Naive thymus-derived CD8-positive, alpha-beta T cell (primary cell): ENCODE data around the gene CST8. TPM values are rescaled to one million over a fixed set of nuclear protein-coding genes. Genes with fewer than 3 reads are reported as not detected.

Experiments used
- ATAC-seq, 2 donors: fragments of 150-1000 bp; cut with Tn5 transposase in 1 of 2; sonication (Bioruptor Pico), chemical (Tn5 transposase) in 1 of 2; 1 replicate in 1 of 2; 2 replicates in 1 of 2; pipeline ENCODE4 v1.10.0; 2021; ENCODE audit warnings: mild to moderate bottlenecking in 2 of 2, moderate library complexity in 2 of 2
- POLR2A ChIA-PET: fragments of 350-600 bp; sonication (Branson Sonifier 250); formaldehyde crosslinking; loops from one replicate; lab custom pipeline; 2021; ENCODE audit warnings: antibody characterized with exemption; lab: Charles Lee
- DNase-seq, 10 donors: peaks; one replicate each; pipeline versions ENCODE4 v3.0.0 to v3.0.0-alpha.2; 2020 to 2022
- H3K27ac Mint-ChIP-seq, 10 donors: one replicate each; pipeline ENCODE4 v1.8.0; 2020 to 2022; ENCODE audit warnings: mild to moderate bottlenecking in 10 of 10, mixed read lengths in 10 of 10, moderate library complexity in 4 of 10, inconsistent platforms in 1 of 10
- H3K27me3 Mint-ChIP-seq, 5 donors: one replicate each; pipeline ENCODE4 v1.8.0; 2021 to 2022; ENCODE audit warnings: mixed read lengths in 5 of 5
- H3K36me3 Mint-ChIP-seq, 3 donors: one replicate each; pipeline ENCODE4 v1.8.0; 2020 to 2022; ENCODE audit warnings: mixed read lengths in 3 of 3, mild to moderate bottlenecking in 2 of 3, inconsistent platforms in 1 of 3
- H3K4me1 Mint-ChIP-seq, 4 donors: one replicate each; pipeline ENCODE4 v1.8.0; 2021 to 2022; ENCODE audit warnings: mixed read lengths in 4 of 4
- H3K4me3 Mint-ChIP-seq, 10 donors: one replicate each; pipeline ENCODE4 v1.8.0; 2020 to 2022; ENCODE audit warnings: mild to moderate bottlenecking in 10 of 10, mixed read lengths in 10 of 10, moderate library complexity in 6 of 10, inconsistent platforms in 1 of 10
- H3K9me3 Mint-ChIP-seq, 9 donors: one replicate each; pipeline ENCODE4 v1.8.0; 2020 to 2022; ENCODE audit warnings: mixed read lengths in 9 of 9, mild to moderate bottlenecking in 3 of 9, inconsistent platforms in 1 of 9, moderate library complexity in 1 of 9
- polyA plus RNA-seq, 3 donors: library from polyadenylated mRNA; unstranded; fragments of 300-500 nt; fragmentation: Illumina TruSeq; gene quantifications; one replicate each; pipeline ENCODE4 v1.2.3, GENCODE V29; 2021
- total RNA-seq, 8 experiments: library from RNA in 2 of 8; stranded (reverse) in 2 of 8; gene quantifications; one replicate each; pipeline ENCODE4 v1.2.3 and lab custom pipeline; 2021 to 2026

CST8 gene
- total and polyA plus RNA-seq, 5 experiments from 2014 or later: not detected

- POLR2A ChIA-PET: no interaction called here
- DNase-seq (no peak), ATAC-seq (no peak)
- Mint-ChIP-seq H3K36me3 (no peaks in the 10 kb centered on the region), H3K27ac (no peak overlapping the region), H3K4me1 (peaks cover 0 to 3% (median under 1%) of the 10 kb centered on the region in 4 donors), H3K9me3 (no peaks in the 10 kb centered on the region), H3K4me3 (no peak overlapping the region), H3K27me3 (peaks cover 0 to 12% (median 1%) of the 10 kb centered on the region in 5 donors)
Observed at GRCh38 chr20:23482138-23482537, 8.8 kb upstream of the CST8 start.

- no peaks in the 10 kb centered on the region for H3K36me3 Mint-ChIP-seq
- H3K27me3 Mint-ChIP-seq: peaks cover 0 to 12% (median 1%) of the 10 kb centered on the region in 5 donors
- H3K9me3 Mint-ChIP-seq: no peaks in the 10 kb centered on the region
- DNase-seq: no peak
- POLR2A ChIA-PET: no interaction called here
- no peak overlapping the region for H3K4me3 Mint-ChIP-seq
- peak overlapping the region in 1 of 10 donors; percentile 8 for H3K27ac Mint-ChIP-seq
- H3K4me1 Mint-ChIP-seq: peaks cover 0 to 3% (median under 1%) of the 10 kb centered on the region in 4 donors
- no peak for ATAC-seq
Observed at GRCh38 chr20:23484081-23484480, 6.8 kb upstream of the CST8 start.

GRCh38 chr20:23488470-23488869 lies 2.4 kb upstream of the CST8 start:
- Mint-ChIP-seq H3K36me3 (no peaks in the 10 kb centered on the region), H3K4me1 (peaks cover 0 to 6% (median 1%) of the 10 kb centered on the region in 4 donors), H3K9me3 (no peaks in the 10 kb centered on the region), H3K4me3 (no peak overlapping the region), H3K27ac (no peak overlapping the region), H3K27me3 (peaks cover 0 to 7% (median 0%) of the 10 kb centered on the region in 5 donors)
- DNase-seq (no peak), ATAC-seq (no peak)
- POLR2A ChIA-PET: no interaction called here

GRCh38 chr20:23488996-23489395 lies 1.9 kb upstream of the CST8 start:
- Mint-ChIP-seq H3K27ac (no peak overlapping the region), H3K27me3 (peaks cover 0 to 6% (median 0%) of the 10 kb centered on the region in 5 donors), H3K4me1 (peaks cover 0 to 6% (median 1%) of the 10 kb centered on the region in 4 donors), H3K36me3 (no peaks in the 10 kb centered on the region), H3K4me3 (no peak overlapping the region), H3K9me3 (no peaks in the 10 kb centered on the region)
- POLR2A ChIA-PET: no interaction called here
- no peak for ATAC-seq
- no peak for DNase-seq

GRCh38 chr20:23492292-23492691 lies 1.4 kb downstream of the CST8 start:
- peaks cover 0 to 19% (median 7%) of the 10 kb centered on the region in 9 donors for H3K9me3 Mint-ChIP-seq
- DNase-seq (no peak), ATAC-seq (no peak)
- no peak overlapping the region for H3K27ac Mint-ChIP-seq
- H3K4me1 Mint-ChIP-seq: peaks cover 0 to 3% (median under 1%) of the 10 kb centered on the region in 4 donors
- no peaks in the 10 kb centered on the region for H3K27me3 Mint-ChIP-seq
- POLR2A ChIA-PET: no interaction called here
- H3K4me3 Mint-ChIP-seq: no peak overlapping the region
- peaks cover 0 to 3% (median 0%) of the 10 kb centered on the region in 3 donors for H3K36me3 Mint-ChIP-seq

- Mint-ChIP-seq H3K9me3 (peaks cover 0 to 22% (median 13%) of the 10 kb centered on the region in 9 donors), H3K4me3 (no peak overlapping the region), H3K36me3 (peaks cover 0 to 3% (median 0%) of the 10 kb centered on the region in 3 donors), H3K27ac (no peak overlapping the region), H3K4me1 (peaks cover 0 to 3% (median under 1%) of the 10 kb centered on the region in 4 donors), H3K27me3 (no peaks in the 10 kb centered on the region)
- POLR2A ChIA-PET: no interaction called here
- ATAC-seq (no peak), DNase-seq (no peak)
Observed at GRCh38 chr20:23493172-23493772, 2.4 kb downstream of the CST8 start.

GRCh38 chr20:23497536-23497935 lies 6.6 kb downstream of the CST8 start:
- Mint-ChIP-seq H3K27ac (no peak overlapping the region), H3K4me1 (no peaks in the 10 kb centered on the region), H3K27me3 (peaks cover 0 to 9% (median 6%) of the 10 kb centered on the region in 5 donors), H3K36me3 (peaks cover 0 to 3% (median 0%) of the 10 kb centered on the region in 3 donors), H3K4me3 (no peak overlapping the region), H3K9me3 (peaks cover 0 to 22% (median 13%) of the 10 kb centered on the region in 9 donors)
- POLR2A ChIA-PET: no interaction called here
- DNase-seq: no peak
- ATAC-seq: no peak

- DNase-seq (no peak), ATAC-seq (no peak)
- Mint-ChIP-seq H3K27ac (no peak overlapping the region), H3K36me3 (peaks cover 0 to under 1% (median 0%) of the 10 kb centered on the region in 3 donors), H3K4me3 (no peak overlapping the region), H3K4me1 (no peaks in the 10 kb centered on the region), H3K9me3 (peaks cover 0 to 9% (median 4%) of the 10 kb centered on the region in 9 donors), H3K27me3 (peaks cover 0 to 13% (median 6%) of the 10 kb centered on the region in 5 donors)
- POLR2A ChIA-PET: no interaction called here
Observed at GRCh38 chr20:23501926-23502325, 11.0 kb downstream of the CST8 start.

GRCh38 chr20:23503649-23504048 lies 12.7 kb downstream of the CST8 start:
- Mint-ChIP-seq H3K4me3 (no peak overlapping the region), H3K27ac (no peak overlapping the region), H3K9me3 (no peaks in the 10 kb centered on the region), H3K27me3 (peaks cover 6 to 16% (median 7%) of the 10 kb centered on the region in 5 donors), H3K4me1 (no peaks in the 10 kb centered on the region), H3K36me3 (no peaks in the 10 kb centered on the region)
- DNase-seq (no peak), ATAC-seq (no peak)
- POLR2A ChIA-PET: no interaction called here

- H3K27ac Mint-ChIP-seq: no peak overlapping the region
- POLR2A ChIA-PET: no interaction called here
- no peak for DNase-seq
- ATAC-seq: no peak
- no peak overlapping the region for H3K4me3 Mint-ChIP-seq
- H3K27me3 Mint-ChIP-seq: peaks cover 1 to 12% (median 6%) of the 10 kb centered on the region in 5 donors
- no peaks in the 10 kb centered on the region for H3K4me1 Mint-ChIP-seq
- H3K9me3 Mint-ChIP-seq: no peaks in the 10 kb centered on the region
- no peaks in the 10 kb centered on the region for H3K36me3 Mint-ChIP-seq
Observed at GRCh38 chr20:23507346-23507745, 16.4 kb downstream of the CST8 start.

- no peaks in the 10 kb centered on the region for H3K4me1 Mint-ChIP-seq
- POLR2A ChIA-PET: no interaction called here
Observed at GRCh38 chr20:23508449-23509229, 17.7 kb downstream of the CST8 start.

GRCh38 chr20:23509247-23509913 lies 18.5 kb downstream of the CST8 start:
- Mint-ChIP-seq H3K9me3 (no peaks in the 10 kb centered on the region), H3K4me3 (no peak overlapping the region), H3K36me3 (no peaks in the 10 kb centered on the region), H3K27me3 (peaks cover 0 to 12% (median 5%) of the 10 kb centered on the region in 5 donors), H3K27ac (no peak overlapping the region), H3K4me1 (no peaks in the 10 kb centered on the region)
- no peak for DNase-seq
- POLR2A ChIA-PET: no interaction called here
- no peak for ATAC-seq

More at GRCh38 chr20:23508449-23509229, 17.7 kb downstream of the CST8 start:
- Mint-ChIP-seq H3K27me3 (peaks cover 0 to 12% (median 5%) of the 10 kb centered on the region in 5 donors), H3K9me3 (no peaks in the 10 kb centered on the region), H3K27ac (no peak overlapping the region), H3K36me3 (no peaks in the 10 kb centered on the region), H3K4me3 (no peak overlapping the region)
- DNase-seq (no peak), ATAC-seq (no peak)
